Neural cell (in vitro differentiated cells): ENCODE measurements around the gene DNAI4. TPM values are rescaled to one million over a fixed set of nuclear protein-coding genes. Genes with fewer than 3 reads are reported as not detected.

ENCODE experiments used
- H2AFZ ChIP-seq: fragments of 200-600, 300-800 bp; sonication (generic), shearing (Covaris generic); 2 replicates; pipeline ENCODE4 v1.6.0; 2014; ENCODE audit warnings: low read depth, mild to moderate bottlenecking, antibody characterized with exemption, low read length, moderate library complexity
- H3F3A ChIP-seq: fragments of 200-600 bp; shearing (Covaris generic); 2 replicates; pipeline ENCODE4 v1.6.1; 2016; ENCODE audit warnings: mild to moderate bottlenecking, moderate library complexity, mixed read lengths, antibody characterized with exemption, low read length; ENCODE audit not compliant: insufficient read depth, poor library complexity, severe bottlenecking
- H3K27ac ChIP-seq: fragments of 200-600, 300-800 bp; sonication (generic), shearing (Covaris generic); 2 replicates; pipeline ENCODE4 v1.5.1; 2014; ENCODE audit warnings: mild to moderate bottlenecking, low read length, moderate library complexity
- H3K27me3 ChIP-seq: fragments of 300-800, 200-600 bp; sonication (generic), shearing (Covaris generic); 2 replicates; pipeline ENCODE4 v1.6.0; 2014; ENCODE audit warnings: mild to moderate bottlenecking, low read depth, low read length, moderate library complexity; ENCODE audit not compliant: insufficient read depth
- H3K36me3 ChIP-seq: fragments of 300-800, 200-600 bp; sonication (generic), shearing (Covaris generic); 2 replicates; pipeline ENCODE4 v1.5.1; 2014; ENCODE audit warnings: mild to moderate bottlenecking, antibody characterized with exemption, low read length, moderate library complexity; ENCODE audit not compliant: insufficient read depth
- H3K4me2 ChIP-seq: fragments of 300-800, 200-600 bp; sonication (generic), shearing (Covaris generic); 2 replicates; pipeline ENCODE4 v1.6.0; 2014; ENCODE audit warnings: mild to moderate bottlenecking, low read length
- H3K4me3 ChIP-seq: fragments of 300-800, 200-600 bp; sonication (generic), shearing (Covaris generic); 2 replicates; pipeline ENCODE4 v1.5.1; 2014; ENCODE audit warnings: mild to moderate bottlenecking, low read length, moderate library complexity
- H3K79me2 ChIP-seq: fragments of 200-600 bp; shearing (Covaris generic); replicated peaks from 2 replicates; pipeline ENCODE4 v1.6.0; 2014; ENCODE audit warnings: mild to moderate bottlenecking, low read length, moderate library complexity; ENCODE audit not compliant: insufficient read depth
- H3K9ac ChIP-seq: fragments of 300-800, 200-600 bp; sonication (generic), shearing (Covaris generic); 2 replicates; pipeline ENCODE4 v1.6.1; 2016; ENCODE audit warnings: mild to moderate bottlenecking, low read length, mixed read lengths
- H3K9me2 ChIP-seq: fragments of 200-600 bp; shearing (Covaris generic); 2 replicates; pipeline ENCODE4 v1.6.1; 2016; ENCODE audit warnings: mild to moderate bottlenecking, low read length, mixed read lengths; ENCODE audit not compliant: insufficient read depth
- H3K9me3 ChIP-seq: fragments of 200-600, 300-800 bp; sonication (generic), shearing (Covaris generic); 2 replicates; pipeline ENCODE4 v1.6.1; 2016; ENCODE audit warnings: mild to moderate bottlenecking, mixed run types, low read length, moderate library complexity, mixed read lengths
- H4K20me1 ChIP-seq: fragments of 200-600 bp; shearing (Covaris generic); 2 replicates; pipeline ENCODE4 v1.6.1; 2016; ENCODE audit warnings: mild to moderate bottlenecking, mixed run types; ENCODE audit not compliant: insufficient read depth
- EP300 ChIP-seq: fragments of 450-650 bp; conservative IDR thresholded peaks from 2 replicates; pipeline ENCODE4 v1.6.1; 2014; ENCODE audit warnings: antibody characterized with exemption, mild to moderate bottlenecking, moderate library complexity; ENCODE audit not compliant: poor library complexity, severe bottlenecking
- EZH2 ChIP-seq: fragments of 200-600, 300-800 bp; shearing (Covaris generic), sonication (generic); IDR thresholded peaks from 2 replicates; pipeline ENCODE4 v1.6.1; 2014; ENCODE audit warnings: antibody characterized with exemption, low read length, borderline replicate concordance, mild to moderate bottlenecking; ENCODE audit not compliant: insufficient read depth, poor library complexity, severe bottlenecking
- MXI1 ChIP-seq: fragments of 450-650 bp; conservative IDR thresholded peaks from 2 replicates; pipeline ENCODE4 v1.6.1; 2014; ENCODE audit warnings: antibody characterized with exemption, mild to moderate bottlenecking; ENCODE audit not compliant: poor library complexity, severe bottlenecking
- POLR2AphosphoS5 ChIP-seq: IDR thresholded peaks from 2 replicates; pipeline ENCODE4 v1.6.1; 2012
- RAD21 ChIP-seq: fragments of 450-650 bp; conservative IDR thresholded peaks from 2 replicates; pipeline ENCODE4 v1.6.1; 2014; ENCODE audit warnings: antibody characterized with exemption, mild to moderate bottlenecking, moderate library complexity
- SMC3 ChIP-seq: fragments of 450-650 bp; conservative IDR thresholded peaks from 2 replicates; pipeline ENCODE4 v1.6.1; 2014; ENCODE audit warnings: antibody characterized with exemption, mild to moderate bottlenecking, moderate library complexity; ENCODE audit not compliant: poor library complexity
- TAF1 ChIP-seq: IDR thresholded peaks from 2 replicates; pipeline ENCODE4 v1.6.1; 2012; ENCODE audit warnings: low read depth
- polyA plus RNA-seq: library from polyadenylated mRNA; depleted of rRNA; stranded (reverse); fragments of >200 nt; gene quantifications from 2 replicates; pipeline ENCODE4 v1.2.3, GENCODE V29; 2014
- TF ChIP-seq, protein P1 (sequence below): fragments of 450-650 bp; IDR thresholded peaks from 2 replicates; pipeline ENCODE4 v1.5.1; 2014; ENCODE audit warnings: antibody characterized with exemption, mild to moderate bottlenecking, moderate library complexity; ENCODE audit not compliant: poor library complexity, severe bottlenecking
- TF ChIP-seq, protein P2 (sequence below): IDR thresholded peaks from 2 replicates; pipeline ENCODE4 v1.6.1; 2012; ENCODE audit warnings: borderline replicate concordance

The DNAI4 gene
- polyA plus RNA-seq, 1 donor from 2014 or later, result 4.5 TPM

- TF ChIP-seq SMC3 (no peak), POLR2AphosphoS5 (no peak), RAD21 (no peak), TAF1 (no peak), EZH2 (no peak), MXI1 (no peak), EP300 (no peak)
- TF ChIP-seq, protein P1, sequence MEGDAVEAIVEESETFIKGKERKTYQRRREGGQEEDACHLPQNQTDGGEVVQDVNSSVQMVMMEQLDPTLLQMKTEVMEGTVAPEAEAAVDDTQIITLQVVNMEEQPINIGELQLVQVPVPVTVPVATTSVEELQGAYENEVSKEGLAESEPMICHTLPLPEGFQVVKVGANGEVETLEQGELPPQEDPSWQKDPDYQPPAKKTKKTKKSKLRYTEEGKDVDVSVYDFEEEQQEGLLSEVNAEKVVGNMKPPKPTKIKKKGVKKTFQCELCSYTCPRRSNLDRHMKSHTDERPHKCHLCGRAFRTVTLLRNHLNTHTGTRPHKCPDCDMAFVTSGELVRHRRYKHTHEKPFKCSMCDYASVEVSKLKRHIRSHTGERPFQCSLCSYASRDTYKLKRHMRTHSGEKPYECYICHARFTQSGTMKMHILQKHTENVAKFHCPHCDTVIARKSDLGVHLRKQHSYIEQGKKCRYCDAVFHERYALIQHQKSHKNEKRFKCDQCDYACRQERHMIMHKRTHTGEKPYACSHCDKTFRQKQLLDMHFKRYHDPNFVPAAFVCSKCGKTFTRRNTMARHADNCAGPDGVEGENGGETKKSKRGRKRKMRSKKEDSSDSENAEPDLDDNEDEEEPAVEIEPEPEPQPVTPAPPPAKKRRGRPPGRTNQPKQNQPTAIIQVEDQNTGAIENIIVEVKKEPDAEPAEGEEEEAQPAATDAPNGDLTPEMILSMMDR, result no peak
- TF ChIP-seq, protein P2, sequence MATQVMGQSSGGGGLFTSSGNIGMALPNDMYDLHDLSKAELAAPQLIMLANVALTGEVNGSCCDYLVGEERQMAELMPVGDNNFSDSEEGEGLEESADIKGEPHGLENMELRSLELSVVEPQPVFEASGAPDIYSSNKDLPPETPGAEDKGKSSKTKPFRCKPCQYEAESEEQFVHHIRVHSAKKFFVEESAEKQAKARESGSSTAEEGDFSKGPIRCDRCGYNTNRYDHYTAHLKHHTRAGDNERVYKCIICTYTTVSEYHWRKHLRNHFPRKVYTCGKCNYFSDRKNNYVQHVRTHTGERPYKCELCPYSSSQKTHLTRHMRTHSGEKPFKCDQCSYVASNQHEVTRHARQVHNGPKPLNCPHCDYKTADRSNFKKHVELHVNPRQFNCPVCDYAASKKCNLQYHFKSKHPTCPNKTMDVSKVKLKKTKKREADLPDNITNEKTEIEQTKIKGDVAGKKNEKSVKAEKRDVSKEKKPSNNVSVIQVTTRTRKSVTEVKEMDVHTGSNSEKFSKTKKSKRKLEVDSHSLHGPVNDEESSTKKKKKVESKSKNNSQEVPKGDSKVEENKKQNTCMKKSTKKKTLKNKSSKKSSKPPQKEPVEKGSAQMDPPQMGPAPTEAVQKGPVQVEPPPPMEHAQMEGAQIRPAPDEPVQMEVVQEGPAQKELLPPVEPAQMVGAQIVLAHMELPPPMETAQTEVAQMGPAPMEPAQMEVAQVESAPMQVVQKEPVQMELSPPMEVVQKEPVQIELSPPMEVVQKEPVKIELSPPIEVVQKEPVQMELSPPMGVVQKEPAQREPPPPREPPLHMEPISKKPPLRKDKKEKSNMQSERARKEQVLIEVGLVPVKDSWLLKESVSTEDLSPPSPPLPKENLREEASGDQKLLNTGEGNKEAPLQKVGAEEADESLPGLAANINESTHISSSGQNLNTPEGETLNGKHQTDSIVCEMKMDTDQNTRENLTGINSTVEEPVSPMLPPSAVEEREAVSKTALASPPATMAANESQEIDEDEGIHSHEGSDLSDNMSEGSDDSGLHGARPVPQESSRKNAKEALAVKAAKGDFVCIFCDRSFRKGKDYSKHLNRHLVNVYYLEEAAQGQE, result no peak
- Histone ChIP-seq H3K79me2 (peaks cover 48% of the 10 kb centered on the region), H3K4me2 (peak overlapping the region; percentile 54), H3K9ac (peak overlapping the region; percentile 65), H3K27ac (peak overlapping the region; percentile 50), H3K9me2 (no peaks in the 10 kb centered on the region), H3K9me3 (no peaks in the 10 kb centered on the region), H3K36me3 (no peaks in the 10 kb centered on the region), H4K20me1 (no peaks in the 10 kb centered on the region), H2AFZ (peak overlapping the region; percentile 29), H3F3A (no peaks in the 10 kb centered on the region), H3K4me3 (peak overlapping the region; percentile 78), H3K27me3 (no peaks in the 10 kb centered on the region)
These were observed 5.0 kb upstream of the DNAI4 start for GRCh38 chr1:66929691-66929998.

GRCh38 chr1:66929146-66929688 is 4.6 kb upstream of the DNAI4 start:
- Histone ChIP-seq H3K4me2 (peak overlapping the region; percentile 54), H3K9ac (peak overlapping the region; percentile 65), H3F3A (no peaks in the 10 kb centered on the region), H3K4me3 (peak overlapping the region; percentile 78), H3K79me2 (peaks cover 44% of the 10 kb centered on the region), H3K27ac (peak overlapping the region; percentile 50), H2AFZ (peak overlapping the region; percentile 29), H4K20me1 (no peaks in the 10 kb centered on the region), H3K27me3 (no peaks in the 10 kb centered on the region), H3K9me2 (no peaks in the 10 kb centered on the region), H3K9me3 (no peaks in the 10 kb centered on the region), H3K36me3 (no peaks in the 10 kb centered on the region)
- TF ChIP-seq SMC3, result no peak
- no peak for TF ChIP-seq POLR2AphosphoS5
- TF ChIP-seq TAF1, result no peak
- no peak for TF ChIP-seq MXI1
- TF ChIP-seq EZH2, result no peak
- no peak for TF ChIP-seq RAD21
- no peak for TF ChIP-seq EP300
